HCT116 (cell line): ENCODE measurements around the gene MEN1.

Experiments used
- EZH2 ChIP-seq: fragments of 200-600 bp; sonication (generic); IDR thresholded peaks from 2 replicates; pipeline ENCODE4 v1.6.1; 2017; ENCODE audit warnings: antibody characterized with exemption, mixed run types
- EZH2phosphoT487 ChIP-seq: fragments of 200-600 bp; IDR thresholded peaks from 2 replicates; pipeline ENCODE4 v1.6.1; 2018; ENCODE audit warnings: antibody characterized with exemption, borderline replicate concordance

DNA sequence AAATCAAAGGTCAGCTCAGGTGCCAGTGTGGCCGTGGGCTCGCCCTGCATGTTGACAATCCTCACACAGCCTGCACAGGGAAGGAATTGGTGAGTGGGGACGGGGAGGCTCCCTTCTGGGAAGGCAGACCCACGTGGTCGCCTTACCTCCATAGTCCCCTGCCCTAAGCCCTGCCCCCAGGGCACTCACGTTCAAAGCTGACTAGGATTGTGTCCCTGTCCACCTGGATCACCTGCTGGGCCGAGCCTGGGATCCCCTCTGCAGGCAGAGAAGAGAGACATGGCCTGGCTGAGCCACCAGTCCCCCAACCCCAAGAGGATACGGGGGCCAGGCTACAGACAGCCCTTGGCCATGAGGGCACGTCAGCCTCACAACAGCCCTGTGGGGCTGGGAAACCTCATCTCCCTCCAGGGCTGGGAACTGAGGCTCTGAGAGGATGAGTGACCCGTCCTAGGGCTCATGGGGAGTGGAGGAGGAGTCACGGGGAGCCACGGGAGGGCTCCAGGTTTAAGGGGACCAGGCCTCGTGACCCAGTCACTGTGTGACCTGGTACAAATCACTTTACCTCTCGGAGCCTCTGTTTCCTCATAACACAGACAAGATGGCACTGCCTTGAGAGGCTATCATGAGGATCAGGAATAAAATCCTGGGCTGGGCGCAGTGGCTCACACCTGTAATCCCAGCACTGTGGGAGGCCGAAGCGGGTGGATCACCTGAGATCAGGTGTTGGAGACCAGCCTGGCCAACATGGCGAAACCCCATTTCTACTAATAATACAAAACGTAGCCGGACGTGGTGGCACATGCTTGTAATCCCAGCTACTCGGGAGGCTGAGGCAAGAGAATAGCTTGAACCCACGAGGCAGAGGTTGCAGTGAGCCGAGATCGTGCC, 19.9 kb downstream of the MEN1 start:
- TF ChIP-seq EZH2phosphoT487 (no peak), EZH2 (no peak)
